ENCODE measurements around the gene IRAG1.

Gene IRAG1

DNA sequence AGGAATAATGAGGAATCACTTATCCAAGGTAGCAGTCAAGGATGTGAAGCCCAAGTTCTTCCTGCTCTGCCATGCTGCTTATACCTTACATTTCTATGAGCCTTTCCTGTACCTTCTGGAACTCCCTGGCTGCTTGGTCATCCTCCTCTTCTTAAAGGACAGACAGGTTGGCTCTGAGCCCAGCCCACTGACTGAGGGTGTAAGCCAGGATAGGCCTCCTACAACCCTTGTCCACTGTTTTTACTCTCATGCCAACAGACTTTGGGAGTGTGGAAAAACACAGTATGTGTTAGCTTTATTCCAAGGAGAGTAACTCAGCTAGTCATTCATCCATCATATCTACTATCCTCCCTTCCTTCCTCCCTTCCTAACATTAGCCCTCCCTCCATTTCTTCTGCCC lies 47.5 kb downstream of the IRAG1 start:
- no peak for DNase-seq (ENCODE audit: low read depth)

DNA sequence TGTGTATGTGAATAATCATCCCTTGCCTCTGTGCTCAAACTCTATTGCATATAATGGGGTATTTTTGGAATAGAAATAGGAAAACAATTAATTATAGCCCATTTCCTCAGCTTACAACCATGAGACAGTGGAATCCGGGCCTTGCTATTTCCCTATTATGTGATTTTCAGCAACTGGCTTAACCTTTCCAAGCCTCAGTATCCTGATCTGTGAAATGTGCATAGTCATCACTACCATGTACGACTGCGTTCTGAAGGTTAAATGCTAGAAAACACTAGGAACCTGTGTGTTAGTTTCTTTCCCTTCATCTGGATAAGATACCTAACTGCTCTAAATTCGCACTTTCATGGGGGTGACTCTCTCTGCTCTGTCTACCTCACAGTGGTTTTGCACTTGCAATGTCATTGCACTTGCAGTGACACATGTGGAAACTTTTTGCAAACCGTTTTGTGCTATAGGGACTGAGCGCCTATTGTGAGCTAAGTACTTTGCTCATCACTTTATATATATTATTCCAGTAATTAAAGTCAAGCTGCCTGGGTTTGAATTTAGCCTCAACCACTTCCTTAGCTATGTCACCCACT lies 48.3 kb downstream of the IRAG1 start:
- no peak for DNase-seq (ENCODE audit: low read depth)

Data from HS-27A (cell line).